Lower leg skin (tissue), 4 donors: ENCODE measurements around the gene MMP11. TPM values are rescaled to one million over a fixed set of nuclear protein-coding genes. Genes with fewer than 3 reads are reported as not detected.

Source experiments
- DNase-seq, 2 donors: peaks; one replicate each; pipeline ENCODE4 v3.0.0-alpha.2; 2019; ENCODE audit warnings: low spot score in 2 of 2
- H3K4me3 ChIP-seq: fragments of 200-600 bp; sonication (generic); 2 replicates; pipeline ENCODE4 v1.5.1; 2017; ENCODE audit warnings: mild to moderate bottlenecking, low read depth; ENCODE audit not compliant: poor library complexity, severe bottlenecking
- POLR2A ChIP-seq, 2 donors: fragments of 450-650 bp; IDR thresholded peaks; one replicate each; pipeline ENCODE4 v1.6.1; 2016 to 2017; ENCODE audit warnings: antibody characterized with exemption in 2 of 2, mild to moderate bottlenecking in 1 of 2, moderate library complexity in 1 of 2
- WGBS, 2 donors: methylation state at CpG; one replicate each; pipeline ENCODE4 v1.1.5; 2018; 5-methylcytosine and 5-hydroxymethylcytosine counted together
- intact Hi-C: fragments of 100-400 bp; cut with DNase I; formaldehyde crosslinking; loops from one replicate; pipeline ENCODE4 v1.15.0; 2023; ENCODE audit warnings: low total_unique reads
- total RNA-seq, 4 donors: library from RNA; depleted of rRNA; stranded (reverse); fragments of >200 nt; gene quantifications; one replicate each; pipeline ENCODE4 v1.1.0, GENCODE V29; 2016
- TF ChIP-seq, protein P1 (sequence below), 3 donors: fragments of 450-650 bp; IDR thresholded peaks; one replicate each; pipeline ENCODE4 v1.5.1; 2016; ENCODE audit warnings: antibody characterized with exemption in 3 of 3, mild to moderate bottlenecking in 3 of 3, moderate library complexity in 2 of 3

MMP11 gene
- total RNA-seq, 4 donors from 2014 or later, result 0.51 to 2.7 (median 1.9) TPM

DNA sequence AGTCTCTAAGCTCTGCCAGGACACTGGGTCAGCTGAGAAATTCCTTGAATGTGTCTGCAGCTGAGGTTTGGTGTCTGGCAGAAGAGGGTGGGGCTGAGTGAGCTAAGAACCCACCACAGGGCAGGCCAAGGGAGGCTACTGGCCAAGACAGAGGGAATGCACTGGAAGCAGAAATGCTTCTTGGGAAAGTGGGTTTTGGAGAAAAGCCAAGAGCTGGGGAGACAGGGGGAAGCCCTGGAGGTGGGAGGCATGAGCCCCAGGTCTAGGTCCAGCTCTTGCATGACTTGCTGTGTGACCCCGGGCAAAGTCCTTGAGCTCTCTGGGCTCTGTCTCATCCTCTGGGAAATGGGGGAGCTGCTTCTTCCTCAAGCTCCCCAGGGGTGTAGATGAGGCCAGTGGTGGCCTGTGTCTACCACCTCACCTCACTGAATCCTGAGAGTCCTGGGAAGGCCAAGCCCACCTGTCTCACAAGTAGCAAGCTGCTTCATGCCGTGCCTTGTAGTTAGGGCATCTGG is 2.3 kb downstream of the MMP11 start:
- intact Hi-C loops, result no loop called here
- WGBS, 2 donors, result 68 to 73% methylated on average over 2 of the region's 2 CpGs
- TF ChIP-seq, protein P1, sequence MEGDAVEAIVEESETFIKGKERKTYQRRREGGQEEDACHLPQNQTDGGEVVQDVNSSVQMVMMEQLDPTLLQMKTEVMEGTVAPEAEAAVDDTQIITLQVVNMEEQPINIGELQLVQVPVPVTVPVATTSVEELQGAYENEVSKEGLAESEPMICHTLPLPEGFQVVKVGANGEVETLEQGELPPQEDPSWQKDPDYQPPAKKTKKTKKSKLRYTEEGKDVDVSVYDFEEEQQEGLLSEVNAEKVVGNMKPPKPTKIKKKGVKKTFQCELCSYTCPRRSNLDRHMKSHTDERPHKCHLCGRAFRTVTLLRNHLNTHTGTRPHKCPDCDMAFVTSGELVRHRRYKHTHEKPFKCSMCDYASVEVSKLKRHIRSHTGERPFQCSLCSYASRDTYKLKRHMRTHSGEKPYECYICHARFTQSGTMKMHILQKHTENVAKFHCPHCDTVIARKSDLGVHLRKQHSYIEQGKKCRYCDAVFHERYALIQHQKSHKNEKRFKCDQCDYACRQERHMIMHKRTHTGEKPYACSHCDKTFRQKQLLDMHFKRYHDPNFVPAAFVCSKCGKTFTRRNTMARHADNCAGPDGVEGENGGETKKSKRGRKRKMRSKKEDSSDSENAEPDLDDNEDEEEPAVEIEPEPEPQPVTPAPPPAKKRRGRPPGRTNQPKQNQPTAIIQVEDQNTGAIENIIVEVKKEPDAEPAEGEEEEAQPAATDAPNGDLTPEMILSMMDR (IDR thresholded peaks at IDR 0.05), result no peak
- TF ChIP-seq POLR2A (IDR thresholded peaks at IDR 0.05), result no peak
- H3K4me3 ChIP-seq, result no peak overlapping the region
- no peak for DNase-seq

GRCh38 chr22:23775779-23776375 is 3.2 kb downstream of the MMP11 start:
- no peak for DNase-seq
- WGBS, 2 donors, result 75 to 77% methylated on average over 3 of the region's 3 CpGs
- no peak for TF ChIP-seq POLR2A (IDR thresholded peaks at IDR 0.05)
- TF ChIP-seq, protein P1 (IDR thresholded peaks at IDR 0.05), result no peak
- no peak overlapping the region for H3K4me3 ChIP-seq
- intact Hi-C loops, result no loop called here

DNA sequence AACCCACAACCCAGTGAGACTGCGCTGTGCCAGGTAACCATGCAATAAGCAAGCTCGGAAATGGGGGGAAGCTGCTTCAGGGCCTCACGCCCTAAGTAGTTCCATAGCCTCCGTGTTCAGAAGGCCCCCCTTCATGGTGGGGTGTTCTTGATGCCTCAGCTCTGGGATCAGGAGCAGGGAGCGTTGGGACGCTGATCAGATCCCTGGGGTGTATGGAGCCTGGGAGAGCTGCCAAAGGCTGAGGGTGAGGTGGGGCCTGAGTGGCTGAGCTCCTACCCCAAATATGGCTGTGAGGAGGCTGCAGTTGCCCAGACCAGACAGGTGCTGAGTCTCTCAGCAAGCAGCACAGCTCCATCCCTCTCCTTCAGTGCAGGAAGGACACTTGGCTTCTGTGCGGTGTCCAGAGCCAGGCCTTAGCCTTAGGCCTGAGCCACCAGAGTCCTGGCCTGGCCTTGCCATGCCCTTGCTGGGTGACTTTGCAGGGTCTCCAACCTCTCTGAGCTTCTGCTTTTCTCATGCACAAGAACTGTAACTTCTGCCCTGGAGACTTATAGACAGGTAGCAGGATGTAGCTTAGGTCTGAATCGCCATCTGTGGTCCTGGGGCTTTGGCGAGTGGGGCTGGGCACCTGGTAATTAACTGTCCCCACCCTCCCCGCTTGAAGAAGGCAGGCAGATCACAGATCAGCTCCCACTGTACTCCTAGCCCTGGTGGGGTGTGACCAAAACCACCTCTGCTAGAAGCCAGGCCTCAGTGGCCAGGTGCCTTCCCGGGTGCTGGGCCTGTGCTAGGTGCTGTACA is 5.3 kb downstream of the MMP11 start:
- H3K4me3 ChIP-seq, result no peak overlapping the region
- WGBS, 2 donors, result 81 to 82% methylated on average over 11 of the region's 11 CpGs
- intact Hi-C loops, result no loop called here
- TF ChIP-seq POLR2A (IDR thresholded peaks at IDR 0.05), result no peak
- TF ChIP-seq, protein P1 (IDR thresholded peaks at IDR 0.05), result no peak
- DNase-seq, result no peak

- H3K4me3 ChIP-seq, result no peak overlapping the region
- no peak for DNase-seq
- TF ChIP-seq, protein P1 (IDR thresholded peaks at IDR 0.05), result no peak
- no peak for TF ChIP-seq POLR2A (IDR thresholded peaks at IDR 0.05)
- WGBS, 2 donors, result 65 to 78% methylated on average over 3 of the region's 3 CpGs
- intact Hi-C loops, result no loop called here
Measured at GRCh38 chr22:23778577-23778900, 5.9 kb downstream of the MMP11 start.

DNA sequence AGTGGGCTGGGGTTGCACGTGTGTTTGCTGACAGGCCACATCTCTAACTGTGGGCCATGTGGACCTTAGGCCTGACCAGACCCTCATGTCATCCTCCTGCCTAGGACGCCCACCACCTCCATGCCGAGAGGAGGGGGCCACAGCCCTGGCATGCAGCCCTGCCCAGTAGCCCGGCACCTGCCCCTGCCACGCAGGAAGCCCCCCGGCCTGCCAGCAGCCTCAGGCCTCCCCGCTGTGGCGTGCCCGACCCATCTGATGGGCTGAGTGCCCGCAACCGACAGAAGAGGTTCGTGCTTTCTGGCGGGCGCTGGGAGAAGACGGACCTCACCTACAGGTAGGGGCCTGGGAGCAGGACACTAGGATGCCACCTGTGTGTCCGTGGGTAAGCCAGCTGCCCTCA is 6.4 kb downstream of the MMP11 start:
- intact Hi-C loops, result no loop called here
- TF ChIP-seq POLR2A (IDR thresholded peaks at IDR 0.05), result no peak
- TF ChIP-seq, protein P1 (IDR thresholded peaks at IDR 0.05), result no peak

More for the DNA sequence above, 6.4 kb downstream of the MMP11 start:
- no peak overlapping the region for H3K4me3 ChIP-seq
- DNase-seq, result no peak
- 75 to 95% methylated on average over 6 to 15 of the region's 16 CpGs for WGBS, 2 donors
